Mesothelial cell of epicardium (in vitro differentiated cells): Measurements from ENCODE around the gene FOXC2. TPM values are rescaled to one million over a fixed set of nuclear protein-coding genes. Genes with fewer than 3 reads are reported as not detected.

Source experiments
- DNase-seq, 2 experiments: peaks; one replicate each; pipeline ENCODE4 v3.0.0; 2021; ENCODE audit warnings: low spot score in 2 of 2; ENCODE audit not compliant: unreplicated experiment in 2 of 2
- H3K27ac Mint-ChIP-seq: 2 replicates; pipeline ENCODE4 v1.8.0; 2021; ENCODE audit warnings: mixed read lengths
- H3K27me3 Mint-ChIP-seq: 2 replicates; pipeline ENCODE4 v1.8.0; 2021; ENCODE audit warnings: low read depth, mixed read lengths
- H3K36me3 Mint-ChIP-seq: 2 replicates; pipeline ENCODE4 v1.8.0; 2021; ENCODE audit warnings: mixed read lengths
- H3K4me1 Mint-ChIP-seq: 2 replicates; pipeline ENCODE4 v1.8.0; 2021; ENCODE audit warnings: mixed read lengths
- H3K4me3 Mint-ChIP-seq: 2 replicates; pipeline ENCODE4 v1.8.0; 2021; ENCODE audit warnings: mild to moderate bottlenecking, moderate library complexity, mixed read lengths
- H3K9me3 Mint-ChIP-seq: 2 replicates; pipeline ENCODE4 v1.8.0; 2021; ENCODE audit warnings: mixed read lengths
- CTCF ChIP-seq: fragments of 200-600 bp; sonication (generic); IDR thresholded peaks from one replicate; pipeline ENCODE4 v1.5.0; 2021; ENCODE audit warnings: antibody characterized with exemption; ENCODE audit not compliant: unreplicated experiment
- total RNA-seq: library from RNA; stranded (reverse); gene quantifications from 3 replicates; pipeline ENCODE4 v1.2.1, GENCODE V29; 2021

Gene FOXC2
- total RNA-seq, 1 donor from 2014 or later = 12.3 TPM

DNA sequence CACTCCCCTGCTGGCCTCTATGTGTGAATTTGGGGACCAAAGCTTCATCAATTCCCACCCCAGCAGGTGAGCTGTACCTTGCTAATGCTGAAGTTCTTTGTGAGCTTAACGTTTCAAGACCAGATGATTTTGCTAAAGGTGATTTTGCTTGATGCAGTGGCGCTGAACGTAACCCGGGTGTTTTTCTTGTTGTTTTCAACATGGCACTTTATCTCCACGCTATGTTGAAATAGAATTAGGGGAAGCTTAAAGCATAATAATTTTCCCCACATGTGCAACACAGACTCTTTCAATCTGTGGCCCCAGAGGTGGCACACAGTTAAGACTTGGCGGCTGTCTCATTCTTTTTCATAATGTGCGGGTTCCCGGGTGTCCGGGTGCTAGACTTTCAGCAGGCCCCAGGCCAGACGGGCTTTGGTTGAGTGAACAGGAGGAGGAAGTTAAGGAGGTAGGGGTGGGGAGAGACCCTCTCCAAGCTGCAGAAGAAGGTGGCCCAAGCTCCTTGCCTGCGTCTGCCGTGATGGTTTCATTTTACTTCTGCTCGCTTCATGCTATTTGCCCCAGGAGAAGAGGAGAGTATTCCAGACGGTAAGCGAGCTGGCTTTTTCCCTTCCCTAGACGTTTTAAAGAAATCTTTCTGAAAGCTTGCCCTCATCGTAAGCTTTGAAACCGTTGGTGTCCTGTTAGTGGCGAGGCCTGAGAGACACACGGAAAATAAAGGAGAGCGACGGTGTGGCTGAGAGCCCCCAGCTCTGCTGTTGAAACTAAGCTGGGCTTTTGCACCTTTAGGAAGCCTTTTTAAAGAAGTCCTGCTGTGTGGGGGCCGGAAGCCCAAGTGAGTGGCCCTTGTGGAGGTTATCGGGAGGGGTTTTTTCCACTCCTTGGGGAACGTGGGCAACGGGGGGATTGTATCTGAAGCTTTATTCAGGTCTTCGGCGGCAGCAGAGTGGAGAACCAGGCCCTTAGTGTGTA, 4.2 kb downstream of the FOXC2 start:
- peaks cover 42% of the 10 kb centered on the region for H3K4me1 Mint-ChIP-seq

GRCh38 chr16:86571530-86571915, 4.9 kb downstream of the FOXC2 start:
- no peak for TF ChIP-seq CTCF
- H3K9me3 Mint-ChIP-seq = no peaks in the 10 kb centered on the region
- DNase-seq = no peak
- peaks cover 76% of the 10 kb centered on the region for H3K27me3 Mint-ChIP-seq
- H3K36me3 Mint-ChIP-seq = peaks cover 6% of the 10 kb centered on the region
- H3K4me1 Mint-ChIP-seq = peaks cover 42% of the 10 kb centered on the region
- H3K27ac Mint-ChIP-seq = no peak overlapping the region
- H3K4me3 Mint-ChIP-seq = peak overlapping the region; percentile 63

More for the DNA sequence above, 4.2 kb downstream of the FOXC2 start:
- peaks cover 6% of the 10 kb centered on the region for H3K36me3 Mint-ChIP-seq
- H3K27me3 Mint-ChIP-seq = peaks cover 76% of the 10 kb centered on the region
- H3K27ac Mint-ChIP-seq = peak overlapping the region; percentile 76
- DNase-seq = no peak
- TF ChIP-seq CTCF = no peak
- no peaks in the 10 kb centered on the region for H3K9me3 Mint-ChIP-seq
- peak overlapping the region; percentile 63 for H3K4me3 Mint-ChIP-seq

DNA sequence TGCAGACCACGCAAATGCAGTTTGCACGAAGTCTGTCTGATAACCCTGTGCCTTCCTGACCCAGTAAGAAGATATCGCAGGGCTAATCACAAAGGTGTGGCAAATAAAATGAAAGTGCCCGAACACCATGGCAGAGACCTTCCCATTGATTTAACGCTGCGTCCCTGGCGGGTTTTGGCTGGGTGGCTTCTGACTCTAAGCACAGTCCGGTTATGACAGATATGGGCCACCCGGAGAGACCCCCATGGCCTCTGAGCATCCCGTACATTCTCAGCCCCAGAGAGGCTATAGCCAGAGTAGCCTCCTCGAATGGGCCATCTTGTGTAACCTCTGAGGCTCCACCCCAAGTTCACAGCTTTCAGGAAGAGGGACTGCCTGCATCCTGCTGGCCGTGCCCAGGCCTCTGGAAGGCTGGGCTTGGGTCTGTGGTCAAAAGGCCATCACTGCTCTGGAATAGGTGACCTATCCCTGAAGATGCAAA, 5.5 kb downstream of the FOXC2 start:
- H3K4me3 Mint-ChIP-seq = no peak overlapping the region
- H3K4me1 Mint-ChIP-seq = peaks cover 46% of the 10 kb centered on the region
- no peak for TF ChIP-seq CTCF
- H3K9me3 Mint-ChIP-seq = no peaks in the 10 kb centered on the region
- H3K27ac Mint-ChIP-seq = no peak overlapping the region
- peaks cover 78% of the 10 kb centered on the region for H3K27me3 Mint-ChIP-seq
- DNase-seq = no peak
- H3K36me3 Mint-ChIP-seq = peaks cover 6% of the 10 kb centered on the region

DNA sequence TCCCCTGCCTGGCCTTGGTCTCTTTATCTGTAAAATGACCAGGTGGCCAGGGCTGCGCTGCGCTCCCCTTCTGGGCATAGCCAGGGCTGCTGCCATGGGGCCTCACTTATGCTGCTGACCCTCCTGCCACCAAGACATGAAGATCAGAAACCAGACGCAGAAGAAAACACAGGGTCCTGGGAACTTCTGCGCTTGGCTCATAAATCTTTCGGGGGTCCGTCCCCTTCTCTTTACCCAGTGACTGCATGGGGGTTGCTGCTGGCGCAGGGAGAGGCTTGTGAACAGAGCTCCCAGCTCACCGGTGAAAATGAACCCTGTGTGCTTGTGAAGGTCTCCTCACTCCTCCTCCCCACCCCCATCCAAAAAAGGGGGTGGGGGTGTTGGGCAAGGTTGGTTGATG, 6.0 kb downstream of the FOXC2 start:
- Mint-ChIP-seq H3K27me3 (peaks cover 78% of the 10 kb centered on the region), H3K9me3 (no peaks in the 10 kb centered on the region), H3K27ac (no peak overlapping the region), H3K4me1 (peaks cover 51% of the 10 kb centered on the region), H3K4me3 (no peak overlapping the region), H3K36me3 (peaks cover 6% of the 10 kb centered on the region)
- DNase-seq = no peak
- no peak for TF ChIP-seq CTCF

- Mint-ChIP-seq H3K36me3 (peaks cover 6% of the 10 kb centered on the region), H3K27me3 (peaks cover 83% of the 10 kb centered on the region), H3K9me3 (no peaks in the 10 kb centered on the region), H3K27ac (no peak overlapping the region), H3K4me1 (peaks cover 56% of the 10 kb centered on the region), H3K4me3 (no peak overlapping the region)
- DNase-seq = no peak
- no peak for TF ChIP-seq CTCF
Observed at GRCh38 chr16:86573215-86573614, 6.6 kb downstream of the FOXC2 start.
